Measurements from ENCODE around the gene RXFP1.

The RXFP1 gene

DNA sequence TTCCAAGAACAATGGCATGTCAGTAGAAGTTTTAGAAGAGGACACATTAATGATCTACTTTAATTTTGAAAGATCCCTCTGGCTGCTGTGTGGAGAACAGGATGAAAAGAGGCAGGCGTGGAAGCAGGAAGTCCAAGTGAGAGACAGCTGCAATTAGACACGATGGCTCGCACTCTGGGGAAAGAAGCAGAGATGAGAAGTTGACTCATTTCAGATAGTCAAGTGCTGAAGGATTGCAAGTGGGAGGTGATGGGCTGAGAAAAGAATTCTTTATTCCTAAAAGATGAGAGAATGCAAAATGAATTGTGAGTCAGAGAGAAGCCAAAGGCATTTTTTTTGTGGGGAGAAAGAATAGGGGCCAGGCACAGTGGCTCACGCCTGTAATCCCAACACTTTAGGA is 16.5 kb downstream of the RXFP1 start:
- TF ChIP-seq POLR2AphosphoS5 (IDR thresholded peaks at IDR 0.05; ENCODE audit: low read depth) = no peak
- TF ChIP-seq SPI1 (IDR thresholded peaks at IDR 0.05; ENCODE audit: borderline replicate concordance, low read depth) = no peak
- TF ChIP-seq GABPA (IDR thresholded peaks at IDR 0.05; ENCODE audit: low read depth) = no peak
- TF ChIP-seq, protein P1, sequence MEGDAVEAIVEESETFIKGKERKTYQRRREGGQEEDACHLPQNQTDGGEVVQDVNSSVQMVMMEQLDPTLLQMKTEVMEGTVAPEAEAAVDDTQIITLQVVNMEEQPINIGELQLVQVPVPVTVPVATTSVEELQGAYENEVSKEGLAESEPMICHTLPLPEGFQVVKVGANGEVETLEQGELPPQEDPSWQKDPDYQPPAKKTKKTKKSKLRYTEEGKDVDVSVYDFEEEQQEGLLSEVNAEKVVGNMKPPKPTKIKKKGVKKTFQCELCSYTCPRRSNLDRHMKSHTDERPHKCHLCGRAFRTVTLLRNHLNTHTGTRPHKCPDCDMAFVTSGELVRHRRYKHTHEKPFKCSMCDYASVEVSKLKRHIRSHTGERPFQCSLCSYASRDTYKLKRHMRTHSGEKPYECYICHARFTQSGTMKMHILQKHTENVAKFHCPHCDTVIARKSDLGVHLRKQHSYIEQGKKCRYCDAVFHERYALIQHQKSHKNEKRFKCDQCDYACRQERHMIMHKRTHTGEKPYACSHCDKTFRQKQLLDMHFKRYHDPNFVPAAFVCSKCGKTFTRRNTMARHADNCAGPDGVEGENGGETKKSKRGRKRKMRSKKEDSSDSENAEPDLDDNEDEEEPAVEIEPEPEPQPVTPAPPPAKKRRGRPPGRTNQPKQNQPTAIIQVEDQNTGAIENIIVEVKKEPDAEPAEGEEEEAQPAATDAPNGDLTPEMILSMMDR (IDR thresholded peaks at IDR 0.05; ENCODE audit: insufficient read depth, low read length) = no peak
- TF ChIP-seq, protein P2, sequence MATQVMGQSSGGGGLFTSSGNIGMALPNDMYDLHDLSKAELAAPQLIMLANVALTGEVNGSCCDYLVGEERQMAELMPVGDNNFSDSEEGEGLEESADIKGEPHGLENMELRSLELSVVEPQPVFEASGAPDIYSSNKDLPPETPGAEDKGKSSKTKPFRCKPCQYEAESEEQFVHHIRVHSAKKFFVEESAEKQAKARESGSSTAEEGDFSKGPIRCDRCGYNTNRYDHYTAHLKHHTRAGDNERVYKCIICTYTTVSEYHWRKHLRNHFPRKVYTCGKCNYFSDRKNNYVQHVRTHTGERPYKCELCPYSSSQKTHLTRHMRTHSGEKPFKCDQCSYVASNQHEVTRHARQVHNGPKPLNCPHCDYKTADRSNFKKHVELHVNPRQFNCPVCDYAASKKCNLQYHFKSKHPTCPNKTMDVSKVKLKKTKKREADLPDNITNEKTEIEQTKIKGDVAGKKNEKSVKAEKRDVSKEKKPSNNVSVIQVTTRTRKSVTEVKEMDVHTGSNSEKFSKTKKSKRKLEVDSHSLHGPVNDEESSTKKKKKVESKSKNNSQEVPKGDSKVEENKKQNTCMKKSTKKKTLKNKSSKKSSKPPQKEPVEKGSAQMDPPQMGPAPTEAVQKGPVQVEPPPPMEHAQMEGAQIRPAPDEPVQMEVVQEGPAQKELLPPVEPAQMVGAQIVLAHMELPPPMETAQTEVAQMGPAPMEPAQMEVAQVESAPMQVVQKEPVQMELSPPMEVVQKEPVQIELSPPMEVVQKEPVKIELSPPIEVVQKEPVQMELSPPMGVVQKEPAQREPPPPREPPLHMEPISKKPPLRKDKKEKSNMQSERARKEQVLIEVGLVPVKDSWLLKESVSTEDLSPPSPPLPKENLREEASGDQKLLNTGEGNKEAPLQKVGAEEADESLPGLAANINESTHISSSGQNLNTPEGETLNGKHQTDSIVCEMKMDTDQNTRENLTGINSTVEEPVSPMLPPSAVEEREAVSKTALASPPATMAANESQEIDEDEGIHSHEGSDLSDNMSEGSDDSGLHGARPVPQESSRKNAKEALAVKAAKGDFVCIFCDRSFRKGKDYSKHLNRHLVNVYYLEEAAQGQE (IDR thresholded peaks at IDR 0.05; ENCODE audit: insufficient replicate concordance, low read depth) = no peak
- no peak for DNase-seq (ENCODE audit: low read depth in 1 of 2, low spot score in 1 of 2)

GRCh38 chr4:158538911-158539310 is 17.2 kb downstream of the RXFP1 start:
- DNase-seq (ENCODE audit: low read depth in 1 of 2, low spot score in 1 of 2) = peak; percentile 32 to 50
- Histone ChIP-seq H3K27ac (replicated peaks) (no peak overlapping the region), H3K4me3 (replicated peaks; ENCODE audit: insufficient read depth, low read length) (no peak overlapping the region), H3K27me3 (ENCODE audit: insufficient read depth, poor library complexity, severe bottlenecking) (no peaks in the 10 kb centered on the region)
- TF ChIP-seq, protein P1 (IDR thresholded peaks at IDR 0.05; ENCODE audit: insufficient read depth, low read length) = no peak
- TF ChIP-seq, protein P2 (IDR thresholded peaks at IDR 0.05; ENCODE audit: insufficient replicate concordance, low read depth) = no peak
- TF ChIP-seq POLR2AphosphoS5 (IDR thresholded peaks at IDR 0.05; ENCODE audit: low read depth) (no peak), GABPA (IDR thresholded peaks at IDR 0.05; ENCODE audit: low read depth) (no peak), SPI1 (IDR thresholded peaks at IDR 0.05; ENCODE audit: borderline replicate concordance, low read depth) (no peak; the same call in 1 of the 2 replicates)

More for the DNA sequence above, 16.5 kb downstream of the RXFP1 start:
- Histone ChIP-seq H3K27ac (replicated peaks) (no peak overlapping the region), H3K27me3 (ENCODE audit: insufficient read depth, poor library complexity, severe bottlenecking) (no peaks in the 10 kb centered on the region), H3K4me3 (replicated peaks; ENCODE audit: insufficient read depth, low read length) (no peak overlapping the region)

DNA sequence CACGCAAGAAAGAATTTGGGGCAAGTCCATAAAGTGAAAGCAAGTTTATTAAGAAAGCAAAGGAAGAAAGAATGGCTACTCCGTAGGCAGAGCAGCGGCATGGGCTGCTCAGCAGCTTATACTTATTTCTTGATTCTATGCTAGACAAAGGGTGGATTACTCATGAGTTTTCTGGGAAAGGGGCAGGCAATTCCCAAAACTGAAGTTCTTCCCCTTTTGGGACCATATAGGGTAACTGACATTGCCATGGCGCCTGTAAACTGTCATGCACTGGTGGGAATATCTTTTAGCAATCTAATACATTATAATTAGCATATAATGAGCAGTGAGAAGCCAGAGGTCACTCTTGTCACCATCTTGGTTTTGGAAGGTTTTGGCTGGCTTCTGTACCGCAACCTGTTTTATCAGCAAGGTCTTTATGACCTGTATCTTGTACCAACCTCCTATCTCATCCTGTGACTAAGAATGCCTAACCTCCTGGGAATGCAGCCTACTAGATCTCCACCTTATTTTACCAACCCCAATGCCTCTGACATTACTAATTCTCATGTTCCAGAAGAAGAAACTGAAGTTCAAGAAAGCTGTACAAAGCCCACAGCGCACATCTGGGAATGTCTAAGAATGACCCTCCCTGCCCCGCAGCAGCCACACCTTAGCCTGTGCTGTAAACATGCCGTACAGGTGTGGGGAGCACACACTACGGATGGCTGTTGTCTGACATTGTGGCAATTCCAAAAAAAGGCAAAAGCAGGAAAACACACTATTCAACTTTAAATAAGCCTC is 18.6 kb downstream of the RXFP1 start:
- TF ChIP-seq SPI1 (IDR thresholded peaks at IDR 0.05; ENCODE audit: borderline replicate concordance, low read depth) (no peak), POLR2AphosphoS5 (IDR thresholded peaks at IDR 0.05; ENCODE audit: low read depth) (no peak)
- TF ChIP-seq, protein P2 (IDR thresholded peaks at IDR 0.05; ENCODE audit: insufficient replicate concordance, low read depth) = no peak
- TF ChIP-seq, protein P1 (IDR thresholded peaks at IDR 0.05; ENCODE audit: insufficient read depth, low read length) = no peak
- H3K27ac ChIP-seq (replicated peaks) = no peak overlapping the region
- DNase-seq (ENCODE audit: low read depth in 1 of 2, low spot score in 1 of 2) = no peak

More for the DNA sequence above, 18.6 kb downstream of the RXFP1 start:
- Histone ChIP-seq H3K4me3 (replicated peaks; ENCODE audit: insufficient read depth, low read length) (no peak overlapping the region), H3K27me3 (ENCODE audit: insufficient read depth, poor library complexity, severe bottlenecking) (no peaks in the 10 kb centered on the region)

Data from HL-60 (cell line).